HG02571 (cell line): ENCODE data around the gene TRIML2.
"Not testable (repeated sequence)": the region's sequence is repeated elsewhere in the genome, so short reads cannot be mapped to it uniquely, and the experiment has no call there.

Source experiments
- ATAC-seq: cut with Tn5 transposase; IDR thresholded peaks from one replicate; pipeline ENCODE4 v1.9.1; 2021; ENCODE audit warnings: mild to moderate bottlenecking, moderate library complexity; ENCODE audit not compliant: unreplicated experiment

Gene TRIML2

GRCh38 chr4:188107931-188108843, 1.2 kb downstream of the TRIML2 start:
- ATAC-seq = no peak

GRCh38 chr4:188106454-188106853, 2.9 kb downstream of the TRIML2 start:
- no peak for ATAC-seq

DNA sequence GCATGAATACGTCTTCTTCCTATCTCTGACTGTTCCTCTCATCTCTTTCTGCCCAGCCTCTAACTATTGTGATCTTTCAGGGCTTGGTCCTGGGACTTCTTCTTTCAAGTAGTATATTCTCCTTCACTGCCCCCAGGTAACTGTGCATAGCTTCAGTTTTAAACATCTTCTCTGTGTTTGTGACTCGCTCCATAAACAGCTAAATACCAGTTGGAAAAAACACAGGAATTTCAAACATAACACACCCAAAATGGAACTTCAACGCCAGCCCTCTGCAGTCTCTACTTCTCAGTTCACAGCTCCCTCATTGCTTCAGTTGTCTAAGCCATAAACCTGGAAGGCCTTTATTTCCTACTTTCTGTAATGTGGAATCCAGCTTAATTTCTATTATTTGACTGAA, 16.6 kb downstream of the TRIML2 start:
- ATAC-seq = no peak

- no peak for ATAC-seq
Observed at GRCh38 chr4:188086858-188087257, 22.5 kb downstream of the TRIML2 start.

DNA sequence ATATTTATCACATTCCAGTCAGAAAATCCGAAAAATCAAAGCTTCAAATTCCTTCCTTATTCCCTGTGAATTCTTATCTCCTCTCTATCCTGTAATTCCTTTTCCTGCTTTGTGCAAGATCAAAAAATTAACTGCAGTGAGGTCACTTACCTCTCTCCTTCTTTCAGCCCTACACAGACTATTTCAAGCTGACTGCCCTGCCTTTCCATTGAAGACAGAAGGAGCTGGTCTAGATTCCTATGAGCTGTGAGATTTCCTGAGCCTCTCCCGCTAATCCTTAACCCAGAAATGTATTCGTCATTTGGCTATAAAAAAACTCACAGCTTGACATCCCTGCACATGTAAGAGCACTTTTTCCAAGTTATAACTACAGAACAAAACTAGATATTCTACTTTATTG, 26.6 kb downstream of the TRIML2 start:
- ATAC-seq = no peak

DNA sequence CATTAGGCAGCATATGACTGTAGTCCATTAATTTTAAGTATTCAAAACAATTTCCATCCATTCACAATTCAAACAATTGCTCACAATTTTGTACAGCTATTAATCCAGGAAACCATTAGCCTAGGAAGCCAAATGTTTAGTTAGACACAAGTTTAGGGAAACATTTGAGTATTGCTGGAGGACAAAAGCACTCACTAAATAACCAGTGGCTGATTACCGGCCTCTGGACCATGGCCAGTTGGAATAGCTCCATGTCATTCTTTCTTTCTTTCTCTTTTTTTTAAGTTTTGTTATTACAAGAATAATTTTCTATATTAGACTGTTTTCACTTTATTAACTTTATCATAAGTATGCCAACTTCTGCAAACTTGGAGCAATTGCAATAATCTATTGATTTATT, 31.3 kb downstream of the TRIML2 start:
- ATAC-seq = no peak

DNA sequence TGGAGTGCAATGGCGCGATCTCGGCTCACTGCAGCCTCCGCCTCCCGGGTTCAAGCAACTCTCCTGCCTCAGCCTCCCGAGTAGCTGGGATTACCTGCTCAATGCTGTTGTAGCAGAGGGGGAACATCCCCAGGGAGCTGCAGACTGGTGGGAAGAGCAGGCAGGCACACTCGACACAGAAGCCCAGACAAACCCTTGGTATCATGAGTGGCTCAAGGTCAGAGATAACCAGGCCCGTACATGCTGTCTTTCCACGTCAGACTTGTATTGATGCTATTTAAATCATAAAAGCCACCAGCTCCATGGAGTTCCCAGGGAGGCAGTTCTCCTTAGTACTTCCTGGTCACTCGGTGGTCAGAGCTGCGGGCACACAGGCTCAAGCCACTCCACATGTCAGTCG, 33.2 kb downstream of the TRIML2 start:
- ATAC-seq = no peak

GRCh38 chr4:188061083-188061482, 48.3 kb downstream of the TRIML2 start:
- ATAC-seq = no peak

GRCh38 chr4:188053302-188053701, 56.1 kb downstream of the TRIML2 start:
- no peak for ATAC-seq

GRCh38 chr4:188046657-188047056, 62.7 kb downstream of the TRIML2 start:
- ATAC-seq = no peak

- not testable (repeated sequence) for ATAC-seq
Observed at GRCh38 chr4:188045461-188045860, 63.9 kb downstream of the TRIML2 start.

- no peak for ATAC-seq
Observed at GRCh38 chr4:188043154-188043553, 66.2 kb downstream of the TRIML2 start.

- ATAC-seq = no peak
Observed at GRCh38 chr4:188042191-188042590, 67.2 kb downstream of the TRIML2 start.

DNA sequence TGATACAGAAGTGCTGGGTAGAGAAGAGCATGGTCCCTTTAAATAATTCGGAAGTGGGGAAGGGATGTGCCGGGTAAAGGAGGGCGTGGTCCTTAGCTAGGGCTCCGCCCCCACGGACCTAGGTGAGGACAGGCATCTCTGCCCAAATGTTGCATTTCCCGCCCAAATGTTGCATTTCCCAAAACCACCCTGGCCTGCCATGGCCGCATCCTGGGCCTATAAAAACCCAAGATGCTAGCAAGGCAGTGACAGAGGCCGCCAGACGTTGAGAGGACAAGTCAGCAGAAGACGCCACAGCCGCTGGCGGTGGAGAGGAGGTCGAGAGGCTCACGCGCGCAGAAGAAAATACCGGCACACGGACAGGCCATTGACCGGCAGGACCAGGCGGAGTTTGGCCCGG, 67.7 kb downstream of the TRIML2 start:
- no peak for ATAC-seq
